SU-DHL-6 (cell line): ENCODE results near the gene HOXA13.

Experiments used
- H2AFZ ChIP-seq: fragments of 200-600 bp; sonication (generic); 2 replicates; pipeline ENCODE4 v1.6.1; 2014; ENCODE audit warnings: low read depth, mild to moderate bottlenecking, moderate library complexity, mixed read lengths, antibody characterized with exemption, low read length; ENCODE audit not compliant: severe bottlenecking
- H3F3A ChIP-seq: fragments of 200-600 bp; shearing (Covaris generic); 2 replicates; pipeline ENCODE4 v1.6.0; 2016; ENCODE audit warnings: antibody characterized with exemption, mild to moderate bottlenecking; ENCODE audit not compliant: insufficient read depth
- H3K27ac ChIP-seq: fragments of 200-600 bp; sonication (generic); 2 replicates; pipeline ENCODE4 v1.5.1; 2016; ENCODE audit warnings: low read depth, mild to moderate bottlenecking, low read length, moderate library complexity, mixed read lengths
- H3K27me3 ChIP-seq: fragments of 200-600 bp; sonication (generic), shearing (Covaris generic); 2 replicates; pipeline ENCODE4 v1.6.0; 2014; ENCODE audit warnings: mild to moderate bottlenecking, low read length
- H3K36me3 ChIP-seq: fragments of 200-600 bp; sonication (generic); 2 replicates; pipeline ENCODE4 v1.6.1; 2014; ENCODE audit warnings: mild to moderate bottlenecking, low read length, mixed read lengths
- H3K4me2 ChIP-seq: fragments of 300-600, 200-600 bp; shearing (Covaris generic), sonication (generic); 2 replicates; pipeline ENCODE4 v1.6.0; 2014; ENCODE audit warnings: low read length, low read depth, mild to moderate bottlenecking; ENCODE audit not compliant: poor library complexity, severe bottlenecking
- H3K4me3 ChIP-seq: fragments of 200-600 bp; sonication (generic); 2 replicates; pipeline ENCODE4 v1.5.1; 2014; ENCODE audit warnings: antibody characterized with exemption, low read length, mild to moderate bottlenecking, mixed read lengths; ENCODE audit not compliant: insufficient read depth, poor library complexity, severe bottlenecking
- H3K79me2 ChIP-seq: fragments of 200-600 bp; sonication (generic); 2 replicates; pipeline ENCODE4 v1.6.1; 2014; ENCODE audit warnings: mild to moderate bottlenecking, low read length, moderate library complexity; ENCODE audit not compliant: insufficient read depth
- H3K9ac ChIP-seq: fragments of 200-600 bp; sonication (generic); 2 replicates; pipeline ENCODE4 v1.7.0; 2014; ENCODE audit warnings: mild to moderate bottlenecking, low read length
- H3K9me2 ChIP-seq: fragments of 200-600 bp; sonication (generic); replicated peaks from 2 replicates; pipeline ENCODE4 v1.6.1; 2014; ENCODE audit warnings: low read length; ENCODE audit not compliant: insufficient read depth
- H3K9me3 ChIP-seq: fragments of 200-600 bp; sonication (generic); 2 replicates; pipeline ENCODE4 v1.6.1; 2014; ENCODE audit warnings: low read length, mixed read lengths; ENCODE audit not compliant: insufficient read depth
- H4K20me1 ChIP-seq: fragments of 200-600 bp; sonication (generic); 2 replicates; pipeline ENCODE4 v1.6.1; 2014; ENCODE audit warnings: low read depth, mild to moderate bottlenecking, antibody characterized with exemption, low read length, moderate library complexity, mixed read lengths
- EZH2phosphoT487 ChIP-seq: fragments of 200-600 bp; sonication (generic), shearing (Covaris generic); conservative IDR thresholded peaks from 2 replicates; pipeline ENCODE4 v1.6.1; 2018; ENCODE audit warnings: mild to moderate bottlenecking, antibody characterized with exemption, low read length, moderate library complexity, mixed read lengths
- TF ChIP-seq, protein P1 (sequence below): fragments of 200-600 bp; sonication (generic); IDR thresholded peaks from one replicate; pipeline ENCODE4 v1.5.1; 2017; ENCODE audit warnings: antibody characterized with exemption, mild to moderate bottlenecking, low read length, moderate library complexity; ENCODE audit not compliant: insufficient read depth, poor library complexity, severe bottlenecking

HOXA13 gene

DNA sequence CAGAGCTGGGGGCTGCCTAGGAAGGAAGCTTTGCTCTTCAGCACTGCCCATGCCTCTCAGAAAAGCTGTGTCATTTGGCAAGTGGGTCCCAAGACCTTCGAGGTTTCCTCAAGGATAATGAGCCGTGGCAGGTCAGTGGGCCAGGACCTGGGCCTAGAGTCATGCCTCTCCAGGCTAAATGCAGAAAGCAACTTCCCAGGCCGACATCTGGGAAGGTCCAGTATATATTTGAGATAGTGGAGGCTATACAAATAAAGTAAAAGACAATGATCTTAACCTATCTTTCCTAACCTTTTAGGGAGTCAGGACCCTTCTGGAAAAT, 23.4 kb downstream of the HOXA13 start:
- TF ChIP-seq, protein P1, sequence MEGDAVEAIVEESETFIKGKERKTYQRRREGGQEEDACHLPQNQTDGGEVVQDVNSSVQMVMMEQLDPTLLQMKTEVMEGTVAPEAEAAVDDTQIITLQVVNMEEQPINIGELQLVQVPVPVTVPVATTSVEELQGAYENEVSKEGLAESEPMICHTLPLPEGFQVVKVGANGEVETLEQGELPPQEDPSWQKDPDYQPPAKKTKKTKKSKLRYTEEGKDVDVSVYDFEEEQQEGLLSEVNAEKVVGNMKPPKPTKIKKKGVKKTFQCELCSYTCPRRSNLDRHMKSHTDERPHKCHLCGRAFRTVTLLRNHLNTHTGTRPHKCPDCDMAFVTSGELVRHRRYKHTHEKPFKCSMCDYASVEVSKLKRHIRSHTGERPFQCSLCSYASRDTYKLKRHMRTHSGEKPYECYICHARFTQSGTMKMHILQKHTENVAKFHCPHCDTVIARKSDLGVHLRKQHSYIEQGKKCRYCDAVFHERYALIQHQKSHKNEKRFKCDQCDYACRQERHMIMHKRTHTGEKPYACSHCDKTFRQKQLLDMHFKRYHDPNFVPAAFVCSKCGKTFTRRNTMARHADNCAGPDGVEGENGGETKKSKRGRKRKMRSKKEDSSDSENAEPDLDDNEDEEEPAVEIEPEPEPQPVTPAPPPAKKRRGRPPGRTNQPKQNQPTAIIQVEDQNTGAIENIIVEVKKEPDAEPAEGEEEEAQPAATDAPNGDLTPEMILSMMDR: no peak
- TF ChIP-seq EZH2phosphoT487: no peak
- Histone ChIP-seq H3K36me3 (no peaks in the 10 kb centered on the region), H3K9me2 (no peaks in the 10 kb centered on the region), H3K27ac (no peak overlapping the region), H3K79me2 (no peaks in the 10 kb centered on the region), H3K4me2 (no peak overlapping the region), H2AFZ (no peak overlapping the region), H3F3A (no peaks in the 10 kb centered on the region), H3K9me3 (no peaks in the 10 kb centered on the region), H3K9ac (no peak overlapping the region), H3K4me3 (no peak overlapping the region), H4K20me1 (no peaks in the 10 kb centered on the region), H3K27me3 (no peaks in the 10 kb centered on the region)

DNA sequence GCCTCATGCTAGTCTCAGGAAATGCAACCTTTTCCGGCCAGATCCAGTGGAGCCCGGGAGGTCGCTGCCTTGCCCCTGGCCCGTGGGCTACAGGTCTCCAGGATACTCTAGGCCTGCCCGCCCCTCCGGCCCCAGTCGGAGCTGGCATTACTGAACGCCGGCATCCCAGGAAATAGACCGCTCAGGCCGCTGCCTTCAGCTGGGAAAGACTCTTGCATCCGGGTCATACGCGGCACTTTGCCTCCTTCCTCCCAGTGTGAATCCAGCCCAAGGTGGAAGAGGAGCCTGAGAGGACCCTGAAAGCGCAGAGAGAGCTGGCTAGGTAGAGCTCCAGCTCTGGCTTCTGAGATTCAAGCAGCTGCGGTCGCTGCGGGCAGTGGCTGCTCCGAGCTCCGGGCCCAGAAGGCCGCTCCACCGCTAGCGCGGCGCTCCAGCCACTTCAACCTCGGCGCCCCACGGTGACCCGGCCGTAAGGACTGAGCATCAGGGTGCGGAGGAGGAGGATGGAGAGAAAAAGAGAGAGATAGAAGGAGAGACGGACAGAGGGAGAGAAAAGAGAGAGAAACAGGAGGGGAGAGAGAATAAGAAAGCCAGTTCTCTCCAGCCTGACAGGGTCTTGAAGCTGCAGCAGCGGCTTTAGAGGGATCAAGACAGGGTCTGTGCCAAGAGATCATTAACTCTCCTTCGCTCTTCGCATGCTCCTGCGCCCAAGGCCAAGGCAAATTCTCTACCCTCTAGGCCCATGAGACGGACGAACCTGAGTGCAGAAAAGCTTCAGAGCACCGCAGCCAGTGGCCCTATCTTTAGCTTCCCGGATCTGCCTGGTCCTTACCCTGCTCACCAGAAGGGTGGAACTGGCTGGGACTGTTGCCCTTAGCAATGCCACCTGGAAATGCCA, 24.0 kb downstream of the HOXA13 start:
- Histone ChIP-seq H3K9me2 (no peaks in the 10 kb centered on the region), H3K9me3 (no peaks in the 10 kb centered on the region), H3K36me3 (no peaks in the 10 kb centered on the region), H2AFZ (no peak overlapping the region), H3K79me2 (no peaks in the 10 kb centered on the region), H3K4me2 (no peak overlapping the region), H4K20me1 (no peaks in the 10 kb centered on the region), H3K27me3 (no peaks in the 10 kb centered on the region), H3K9ac (no peak overlapping the region), H3F3A (no peaks in the 10 kb centered on the region), H3K4me3 (no peak overlapping the region), H3K27ac (no peak overlapping the region)
- no peak for TF ChIP-seq EZH2phosphoT487
- TF ChIP-seq, protein P1: no peak

DNA sequence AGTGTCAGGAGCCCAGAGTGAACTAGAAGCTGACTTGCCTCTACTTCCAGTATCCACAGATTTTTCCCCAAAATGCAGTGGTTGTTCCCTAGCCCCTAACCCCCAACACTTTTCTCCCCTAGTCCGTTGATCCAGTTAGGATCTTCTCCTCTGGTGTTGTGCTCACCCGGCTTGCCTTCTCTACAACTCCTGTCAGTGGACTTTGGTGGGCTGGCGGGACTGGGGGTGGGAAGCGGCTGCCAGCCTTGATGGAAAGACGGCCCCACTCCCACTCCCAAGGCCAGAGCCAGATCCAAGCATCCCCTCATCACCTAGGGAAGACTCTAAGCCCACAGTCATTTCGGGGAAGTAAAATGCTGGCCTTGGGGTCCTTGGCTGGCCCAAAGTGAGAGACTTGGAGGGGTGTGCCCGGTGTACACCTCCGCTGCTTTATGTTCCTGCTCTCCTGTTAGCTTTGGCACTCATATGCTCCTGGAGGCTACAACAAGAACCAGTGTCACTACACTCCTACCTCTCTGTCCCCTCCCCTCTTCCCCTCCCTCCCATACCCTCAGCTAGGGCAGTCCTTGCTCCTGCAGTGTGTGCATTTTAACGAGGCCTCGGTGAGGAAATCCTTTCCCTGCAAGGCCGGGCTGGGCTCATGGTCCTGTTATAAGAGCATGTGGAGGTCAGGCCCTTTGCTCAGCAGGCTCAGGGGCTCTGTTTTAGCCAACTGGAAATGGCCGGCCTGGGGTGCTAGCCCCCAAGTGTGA, 24.8 kb downstream of the HOXA13 start:
- Histone ChIP-seq H4K20me1 (no peaks in the 10 kb centered on the region), H3K9me2 (no peaks in the 10 kb centered on the region), H3K9ac (no peak overlapping the region), H3F3A (no peaks in the 10 kb centered on the region), H3K27me3 (no peaks in the 10 kb centered on the region), H2AFZ (no peak overlapping the region), H3K79me2 (no peaks in the 10 kb centered on the region), H3K36me3 (no peaks in the 10 kb centered on the region), H3K27ac (no peak overlapping the region), H3K4me2 (no peak overlapping the region), H3K4me3 (no peak overlapping the region), H3K9me3 (no peaks in the 10 kb centered on the region)
- TF ChIP-seq EZH2phosphoT487: no peak
- TF ChIP-seq, protein P1: no peak
